Stimulated activated CD8-positive, alpha-beta memory T cell treated with anti-CD3 and anti-CD28 coated beads, Interleukin-4, amount 100 ng/mL, for 4 hours (primary cell): ENCODE measurements around the gene MT1H.
"Not testable (repeated sequence)": the region's sequence is repeated elsewhere in the genome, so short reads cannot be mapped to it uniquely, and the experiment has no call there.

Experiments used
- DNase-seq, 2 donors: peaks; one replicate each; pipeline ENCODE4 v3.0.0-alpha.2; 2020; ENCODE audit warnings: low read depth in 2 of 2, low spot score in 1 of 2

The MT1H gene

GRCh38 chr16:56669005-56669839 lies at the start of gene MT1H:
MT1H (plus strand) TSS chr16:56669814; CDS start chr16:56669885, 71 bp downstream.
- no peak for DNase-seq

GRCh38 chr16:56620339-56620897 lies 49.2 kb upstream of the MT1H start:
- no peak for DNase-seq

GRCh38 chr16:56621665-56622445 lies 47.8 kb upstream of the MT1H start:
- not testable (repeated sequence) for DNase-seq

GRCh38 chr16:56623184-56623583 lies 46.4 kb upstream of the MT1H start:
- not testable (repeated sequence) for DNase-seq

- DNase-seq: no peak
Measured at GRCh38 chr16:56623637-56624036, 46.0 kb upstream of the MT1H start.

- DNase-seq: no peak
Measured at GRCh38 chr16:56625140-56625942, 44.3 kb upstream of the MT1H start, which contains the start of gene MT1E. MT1E (plus strand) TSS chr16:56625781; CDS start chr16:56625852, 71 bp downstream.

GRCh38 chr16:56625943-56626654 lies 43.5 kb upstream of the MT1H start:
- DNase-seq: no peak

- DNase-seq: no peak
Measured at GRCh38 chr16:56626685-56627084, 42.9 kb upstream of the MT1H start.

- DNase-seq: no peak
Measured at GRCh38 chr16:56628486-56629350, 40.9 kb upstream of the MT1H start.

GRCh38 chr16:56629531-56629930 lies 40.1 kb upstream of the MT1H start:
- no peak for DNase-seq

- DNase-seq: no peak
Measured at GRCh38 chr16:56630134-56630533, 39.5 kb upstream of the MT1H start.

- no peak for DNase-seq
Measured at GRCh38 chr16:56631197-56631596, 38.4 kb upstream of the MT1H start.

GRCh38 chr16:56631832-56632155 lies 37.8 kb upstream of the MT1H start:
- DNase-seq: no peak

GRCh38 chr16:56632156-56632847 lies 37.3 kb upstream of the MT1H start, which contains the start of gene MT1M:
MT1M (plus strand) TSS chr16:56632659; CDS start chr16:56632732, 73 bp downstream.
- DNase-seq: no peak

GRCh38 chr16:56632848-56633365 lies 36.7 kb upstream of the MT1H start:
- DNase-seq: no peak

- DNase-seq: no peak
Measured at GRCh38 chr16:56633535-56633934, 36.1 kb upstream of the MT1H start.

GRCh38 chr16:56634715-56635440 lies 34.7 kb upstream of the MT1H start:
- no peak for DNase-seq

- DNase-seq: no peak
Measured at GRCh38 chr16:56635441-56635967, 34.1 kb upstream of the MT1H start.
